Measurements from ENCODE around the gene DGKI. TPM values are rescaled to one million over a fixed set of nuclear protein-coding genes. Genes with fewer than 3 reads are reported as not detected.

DGKI gene
- total and polyA plus RNA-seq, 2 experiments from 2014 or later: 0.16 to 1.0 TPM

DNA sequence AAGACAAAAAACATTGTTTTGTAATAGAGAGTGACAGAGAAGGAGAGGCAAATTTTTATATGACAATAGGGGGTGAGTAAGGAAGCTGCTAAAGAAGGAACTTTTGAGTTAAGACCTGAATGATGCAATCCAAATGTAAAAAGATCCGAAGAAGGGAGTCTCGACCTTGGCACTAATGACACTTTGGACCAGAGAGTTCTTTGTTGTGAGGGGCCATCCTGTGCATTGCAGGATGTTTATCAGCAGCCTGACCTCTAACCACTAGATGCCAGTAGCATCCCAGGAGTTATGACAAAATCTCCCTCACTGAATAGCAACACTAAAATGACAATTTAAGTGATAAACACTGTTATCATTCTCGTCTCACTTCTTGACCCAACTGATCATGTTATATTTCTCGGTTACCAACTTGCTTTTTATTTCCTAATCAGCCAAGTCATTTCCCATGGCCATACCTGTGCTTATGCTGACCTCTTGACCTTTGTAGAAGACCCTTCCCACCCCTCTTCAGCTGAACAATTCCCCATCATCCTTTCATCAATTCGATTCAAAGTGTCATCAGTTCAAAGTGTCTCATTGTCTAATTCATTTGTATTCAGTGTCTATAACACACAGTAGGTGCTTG lies 30.0 kb downstream of the DGKI start:
- H3K4me3 Mint-ChIP-seq: no peak overlapping the region
- no peaks in the 10 kb centered on the region for H3K9me3 Mint-ChIP-seq
- H3K9me2 ChIP-seq (ENCODE audit: insufficient read depth): no peaks in the 10 kb centered on the region
- ATAC-seq: peak; percentile 36
- no peak overlapping the region for H3K27ac ChIP-seq (ENCODE audit: low read depth)
- no peak overlapping the region; the same call in 1 of the 2 replicates for H3K27ac Mint-ChIP-seq
- TF ChIP-seq, protein P1, sequence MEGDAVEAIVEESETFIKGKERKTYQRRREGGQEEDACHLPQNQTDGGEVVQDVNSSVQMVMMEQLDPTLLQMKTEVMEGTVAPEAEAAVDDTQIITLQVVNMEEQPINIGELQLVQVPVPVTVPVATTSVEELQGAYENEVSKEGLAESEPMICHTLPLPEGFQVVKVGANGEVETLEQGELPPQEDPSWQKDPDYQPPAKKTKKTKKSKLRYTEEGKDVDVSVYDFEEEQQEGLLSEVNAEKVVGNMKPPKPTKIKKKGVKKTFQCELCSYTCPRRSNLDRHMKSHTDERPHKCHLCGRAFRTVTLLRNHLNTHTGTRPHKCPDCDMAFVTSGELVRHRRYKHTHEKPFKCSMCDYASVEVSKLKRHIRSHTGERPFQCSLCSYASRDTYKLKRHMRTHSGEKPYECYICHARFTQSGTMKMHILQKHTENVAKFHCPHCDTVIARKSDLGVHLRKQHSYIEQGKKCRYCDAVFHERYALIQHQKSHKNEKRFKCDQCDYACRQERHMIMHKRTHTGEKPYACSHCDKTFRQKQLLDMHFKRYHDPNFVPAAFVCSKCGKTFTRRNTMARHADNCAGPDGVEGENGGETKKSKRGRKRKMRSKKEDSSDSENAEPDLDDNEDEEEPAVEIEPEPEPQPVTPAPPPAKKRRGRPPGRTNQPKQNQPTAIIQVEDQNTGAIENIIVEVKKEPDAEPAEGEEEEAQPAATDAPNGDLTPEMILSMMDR (conservative IDR thresholded peaks at IDR 0.05; ENCODE audit: low read depth in 2 of 2): peak; percentile 71 to 90
- TF ChIP-seq POLR2AphosphoS5 (IDR thresholded peaks at IDR 0.05; ENCODE audit: low read depth): no peak
- TF ChIP-seq ZNF114 (CRISPR knock-in tag; IDR thresholded peaks at IDR 0.05): no peak
- H3K4me1 ChIP-seq (ENCODE audit: insufficient read depth): peaks cover 21% of the 10 kb centered on the region
- H3K79me2 ChIP-seq (replicated peaks; ENCODE audit: insufficient read depth): no peaks in the 10 kb centered on the region
- H3K4me1 Mint-ChIP-seq: peaks cover 36% of the 10 kb centered on the region
- no peaks in the 10 kb centered on the region for H3K36me3 ChIP-seq (ENCODE audit: insufficient read depth)
- no peak overlapping the region for H2AFZ ChIP-seq
- H3K27me3 ChIP-seq (ENCODE audit: insufficient read depth): no peaks in the 10 kb centered on the region
- DNase-seq (ENCODE audit: low spot score): peak; percentile 65
- no peak overlapping the region for H3K4me2 ChIP-seq
- H4K20me1 ChIP-seq (replicated peaks; ENCODE audit: insufficient read depth): no peaks in the 10 kb centered on the region
- H3K27me3 Mint-ChIP-seq (ENCODE audit: insufficient read depth, low read depth, poor library complexity): peaks cover 4% of the 10 kb centered on the region
- H3F3A ChIP-seq (replicated peaks; ENCODE audit: low read depth): no peaks in the 10 kb centered on the region; the same call in 1 of the 2 replicates
- H3K36me3 Mint-ChIP-seq (ENCODE audit: low read depth): no peaks in the 10 kb centered on the region
- no peak overlapping the region for H3K4me3 ChIP-seq

DNA sequence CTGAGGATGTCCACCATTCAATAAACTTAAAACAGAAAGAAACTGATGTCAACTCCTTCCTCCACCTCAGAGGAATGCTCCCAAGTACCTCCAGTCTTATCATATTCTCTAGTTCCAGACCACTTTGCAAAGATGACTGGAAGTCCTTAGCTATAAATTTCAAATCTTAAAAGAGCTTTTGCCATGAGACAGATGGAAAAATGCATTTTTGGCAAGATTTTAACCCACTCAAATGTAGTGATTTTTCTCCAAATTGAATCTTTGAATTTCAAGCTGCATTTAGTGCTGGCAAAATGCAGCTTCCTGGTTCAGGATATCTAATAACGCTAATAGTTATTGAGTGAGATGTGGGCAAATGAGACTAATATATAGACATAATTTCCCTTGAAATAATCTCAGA lies 33.2 kb downstream of the DGKI start:
- no peak overlapping the region for H3K27ac Mint-ChIP-seq
- peaks cover 8% of the 10 kb centered on the region for H3K4me1 Mint-ChIP-seq
- ATAC-seq (no peak), DNase-seq (ENCODE audit: low spot score) (no peak)
- Histone ChIP-seq H3K4me1 (ENCODE audit: insufficient read depth) (no peaks in the 10 kb centered on the region), H3K4me3 (no peak overlapping the region), H3K27me3 (ENCODE audit: insufficient read depth) (no peaks in the 10 kb centered on the region), H3K79me2 (replicated peaks; ENCODE audit: insufficient read depth) (no peaks in the 10 kb centered on the region), H4K20me1 (replicated peaks; ENCODE audit: insufficient read depth) (no peaks in the 10 kb centered on the region), H3F3A (replicated peaks; ENCODE audit: low read depth) (no peaks in the 10 kb centered on the region), H3K27ac (ENCODE audit: low read depth) (no peak overlapping the region), H2AFZ (no peak overlapping the region), H3K4me2 (no peak overlapping the region), H3K36me3 (ENCODE audit: insufficient read depth) (no peaks in the 10 kb centered on the region), H3K9me2 (ENCODE audit: insufficient read depth) (0 out of 2 replicates have a peak, but pooled peaks cover 3% of the 10 kb centered on the region)
- H3K9me3 Mint-ChIP-seq: no peaks in the 10 kb centered on the region
- H3K4me3 Mint-ChIP-seq: no peak overlapping the region
- H3K27me3 Mint-ChIP-seq (ENCODE audit: insufficient read depth, low read depth, poor library complexity): no peaks in the 10 kb centered on the region
- no peaks in the 10 kb centered on the region for H3K36me3 Mint-ChIP-seq (ENCODE audit: low read depth)
- TF ChIP-seq EZH2 (IDR thresholded peaks at IDR 0.05; ENCODE audit: low read depth, unreplicated experiment) (no peak), POLR2AphosphoS5 (IDR thresholded peaks at IDR 0.05; ENCODE audit: low read depth) (no peak), ZNF331 (CRISPR knock-in tag; IDR thresholded peaks at IDR 0.05; ENCODE audit: low read depth) (no peak), ZNF114 (CRISPR knock-in tag; IDR thresholded peaks at IDR 0.05) (no peak), STAT1 (IDR thresholded peaks at IDR 0.05; ENCODE audit: unreplicated experiment) (no peak), EZH2phosphoT487 (IDR thresholded peaks at IDR 0.05; ENCODE audit: unreplicated experiment) (no peak), CREB1 (CRISPR knock-in tag; IDR thresholded peaks at IDR 0.05; ENCODE audit: low read depth) (no peak), NANOG (IDR thresholded peaks at IDR 0.05; ENCODE audit: borderline replicate concordance) (no peak)
- TF ChIP-seq, protein P2, sequence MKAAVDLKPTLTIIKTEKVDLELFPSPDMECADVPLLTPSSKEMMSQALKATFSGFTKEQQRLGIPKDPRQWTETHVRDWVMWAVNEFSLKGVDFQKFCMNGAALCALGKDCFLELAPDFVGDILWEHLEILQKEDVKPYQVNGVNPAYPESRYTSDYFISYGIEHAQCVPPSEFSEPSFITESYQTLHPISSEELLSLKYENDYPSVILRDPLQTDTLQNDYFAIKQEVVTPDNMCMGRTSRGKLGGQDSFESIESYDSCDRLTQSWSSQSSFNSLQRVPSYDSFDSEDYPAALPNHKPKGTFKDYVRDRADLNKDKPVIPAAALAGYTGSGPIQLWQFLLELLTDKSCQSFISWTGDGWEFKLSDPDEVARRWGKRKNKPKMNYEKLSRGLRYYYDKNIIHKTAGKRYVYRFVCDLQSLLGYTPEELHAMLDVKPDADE (IDR thresholded peaks at IDR 0.05): no peak
- TF ChIP-seq, protein P3, sequence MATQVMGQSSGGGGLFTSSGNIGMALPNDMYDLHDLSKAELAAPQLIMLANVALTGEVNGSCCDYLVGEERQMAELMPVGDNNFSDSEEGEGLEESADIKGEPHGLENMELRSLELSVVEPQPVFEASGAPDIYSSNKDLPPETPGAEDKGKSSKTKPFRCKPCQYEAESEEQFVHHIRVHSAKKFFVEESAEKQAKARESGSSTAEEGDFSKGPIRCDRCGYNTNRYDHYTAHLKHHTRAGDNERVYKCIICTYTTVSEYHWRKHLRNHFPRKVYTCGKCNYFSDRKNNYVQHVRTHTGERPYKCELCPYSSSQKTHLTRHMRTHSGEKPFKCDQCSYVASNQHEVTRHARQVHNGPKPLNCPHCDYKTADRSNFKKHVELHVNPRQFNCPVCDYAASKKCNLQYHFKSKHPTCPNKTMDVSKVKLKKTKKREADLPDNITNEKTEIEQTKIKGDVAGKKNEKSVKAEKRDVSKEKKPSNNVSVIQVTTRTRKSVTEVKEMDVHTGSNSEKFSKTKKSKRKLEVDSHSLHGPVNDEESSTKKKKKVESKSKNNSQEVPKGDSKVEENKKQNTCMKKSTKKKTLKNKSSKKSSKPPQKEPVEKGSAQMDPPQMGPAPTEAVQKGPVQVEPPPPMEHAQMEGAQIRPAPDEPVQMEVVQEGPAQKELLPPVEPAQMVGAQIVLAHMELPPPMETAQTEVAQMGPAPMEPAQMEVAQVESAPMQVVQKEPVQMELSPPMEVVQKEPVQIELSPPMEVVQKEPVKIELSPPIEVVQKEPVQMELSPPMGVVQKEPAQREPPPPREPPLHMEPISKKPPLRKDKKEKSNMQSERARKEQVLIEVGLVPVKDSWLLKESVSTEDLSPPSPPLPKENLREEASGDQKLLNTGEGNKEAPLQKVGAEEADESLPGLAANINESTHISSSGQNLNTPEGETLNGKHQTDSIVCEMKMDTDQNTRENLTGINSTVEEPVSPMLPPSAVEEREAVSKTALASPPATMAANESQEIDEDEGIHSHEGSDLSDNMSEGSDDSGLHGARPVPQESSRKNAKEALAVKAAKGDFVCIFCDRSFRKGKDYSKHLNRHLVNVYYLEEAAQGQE (IDR thresholded peaks at IDR 0.05; ENCODE audit: unreplicated experiment): no peak

Data from GM23338 (cell line).